OCI-LY1 (cell line): ENCODE results near the gene CD4.

Experiments
- H2AFZ ChIP-seq: fragments of 200-600 bp; sonication (generic), shearing (Covaris generic); 2 replicates; pipeline ENCODE4 v1.6.0; 2014; ENCODE audit warnings: antibody characterized with exemption, mild to moderate bottlenecking, low read length
- H3F3A ChIP-seq: fragments of 200-600 bp; sonication (generic), shearing (Covaris generic); 2 replicates; pipeline ENCODE4 v1.6.0; 2014; ENCODE audit warnings: mild to moderate bottlenecking, antibody characterized with exemption, low read length, moderate library complexity; ENCODE audit not compliant: insufficient read depth
- H3K27ac ChIP-seq: fragments of 200-600 bp; sonication (generic); 2 replicates; pipeline ENCODE4 v1.5.1; 2014; ENCODE audit warnings: low read length, mixed run types, mild to moderate bottlenecking, low read depth; ENCODE audit not compliant: poor library complexity, severe bottlenecking
- H3K27me3 ChIP-seq: fragments of 200-600 bp; sonication (generic); 2 replicates; pipeline ENCODE4 v1.6.0; 2014; ENCODE audit warnings: antibody characterized with exemption, mild to moderate bottlenecking, low read length, moderate library complexity; ENCODE audit not compliant: insufficient read depth
- H3K36me3 ChIP-seq: fragments of 200-600 bp; sonication (generic); 2 replicates; pipeline ENCODE4 v1.6.1; 2014; ENCODE audit warnings: mild to moderate bottlenecking, antibody characterized with exemption, low read length, moderate library complexity, mixed read lengths; ENCODE audit not compliant: insufficient read depth
- H3K4me1 ChIP-seq: fragments of 200-600 bp; sonication (generic); 2 replicates; pipeline ENCODE4 v1.5.1; 2014; ENCODE audit warnings: mild to moderate bottlenecking, low read length, moderate library complexity; ENCODE audit not compliant: insufficient read depth, severe bottlenecking
- H3K4me2 ChIP-seq: fragments of 200-600 bp; sonication (generic), shearing (Covaris generic); 2 replicates; pipeline ENCODE4 v1.6.1; 2014; ENCODE audit warnings: low read length
- H3K4me3 ChIP-seq: fragments of 200-600 bp; sonication (generic); 2 replicates; pipeline ENCODE4 v1.5.1; 2014; ENCODE audit warnings: low read length, low read depth, mild to moderate bottlenecking, mixed read lengths; ENCODE audit not compliant: poor library complexity, severe bottlenecking
- H3K79me2 ChIP-seq: fragments of 200-600 bp; shearing (Covaris generic); 2 replicates; pipeline ENCODE4 v1.6.1; 2016; ENCODE audit warnings: mixed run types, low read length, mixed read lengths; ENCODE audit not compliant: insufficient read depth
- H3K9ac ChIP-seq: fragments of 200-600 bp; sonication (generic), shearing (Covaris generic); 2 replicates; pipeline ENCODE4 v1.6.1; 2014; ENCODE audit warnings: mild to moderate bottlenecking, low read length, mixed read lengths
- H3K9me2 ChIP-seq: fragments of 200-600 bp; sonication (generic), shearing (Covaris generic); 2 replicates; pipeline ENCODE4 v1.6.1; 2014; ENCODE audit warnings: low read depth, mild to moderate bottlenecking, low read length, mixed read lengths
- H3K9me3 ChIP-seq: fragments of 200-600 bp; shearing (Covaris generic); 2 replicates; pipeline ENCODE4 v1.6.1; 2014; ENCODE audit warnings: low read length, mixed read lengths
- H4K20me1 ChIP-seq: fragments of 200-600 bp; sonication (generic), shearing (Covaris generic); 2 replicates; pipeline ENCODE4 v1.6.0; 2016; ENCODE audit warnings: mild to moderate bottlenecking, low read length; ENCODE audit not compliant: insufficient read depth
- CTCF ChIP-seq: fragments of 200-600 bp; sonication (generic), shearing (Covaris generic); IDR thresholded peaks from 2 replicates; pipeline ENCODE4 v1.5.1; 2017; ENCODE audit warnings: mild to moderate bottlenecking, antibody characterized with exemption, low read length, moderate library complexity, mixed read lengths
- EZH2 ChIP-seq: fragments of 200-600 bp; sonication (generic), shearing (Covaris generic); IDR thresholded peaks from 2 replicates; pipeline ENCODE4 v1.8.0; 2017; ENCODE audit warnings: borderline replicate concordance, mixed run types, mild to moderate bottlenecking, antibody characterized with exemption, low read length, moderate library complexity, mixed read lengths

Gene CD4

DNA sequence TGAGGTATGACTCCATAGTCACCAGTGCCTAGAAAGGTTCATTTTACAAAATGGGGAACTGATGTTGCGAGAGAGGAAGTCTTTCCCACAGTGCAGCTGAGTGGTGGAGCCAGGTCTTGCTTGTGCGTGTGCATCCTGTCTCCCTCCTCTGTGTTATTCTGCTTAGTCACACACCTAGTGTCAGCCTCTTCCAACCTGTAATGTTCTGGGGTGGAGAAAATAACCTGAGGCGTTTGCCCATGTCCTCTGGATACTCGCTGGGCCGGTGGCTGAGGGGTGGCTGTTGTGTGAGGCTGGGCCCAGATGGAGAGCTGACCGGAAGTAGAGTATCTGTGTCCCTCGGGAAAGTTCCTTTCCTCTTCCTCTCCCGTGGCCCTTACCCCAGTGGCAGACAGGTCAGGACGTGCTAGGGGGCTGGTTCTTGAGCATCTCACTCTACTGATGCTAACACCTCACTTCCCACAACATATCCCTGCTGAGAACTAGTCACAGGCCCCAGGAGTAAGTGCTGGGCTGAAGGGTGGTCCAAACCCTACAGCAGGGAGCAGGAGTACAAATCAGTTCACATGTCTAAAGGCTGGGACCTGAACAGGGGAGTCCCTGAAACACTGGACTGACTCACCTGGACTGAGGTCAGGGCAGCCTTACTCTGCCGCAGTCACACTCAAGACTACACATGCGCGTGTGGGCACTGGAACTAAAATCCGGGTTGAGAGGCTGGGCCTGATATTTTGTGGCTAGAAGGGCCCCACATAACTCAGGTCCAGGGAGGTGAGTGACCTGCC, 43.4 kb upstream of the CD4 start:
- Histone ChIP-seq H3K9ac (no peak overlapping the region), H3K36me3 (peaks cover 58% of the 10 kb centered on the region), H3K4me3 (no peak overlapping the region), H3K9me2 (no peaks in the 10 kb centered on the region), H4K20me1 (no peaks in the 10 kb centered on the region), H3K4me1 (peaks cover 8% of the 10 kb centered on the region), H3K9me3 (peaks cover 9% of the 10 kb centered on the region; the same call in 1 of the 2 replicates), H3K4me2 (peak overlapping the region; percentile 12; the same call in 1 of the 2 replicates), H3F3A (no peaks in the 10 kb centered on the region), H2AFZ (no peak overlapping the region), H3K27ac (peak overlapping the region; percentile 60), H3K27me3 (no peaks in the 10 kb centered on the region), H3K79me2 (no peaks in the 10 kb centered on the region)
- TF ChIP-seq CTCF (no peak), EZH2 (no peak)

GRCh38 chr12:6747216-6747615, 42.1 kb upstream of the CD4 start:
- H3K79me2 ChIP-seq = no peaks in the 10 kb centered on the region

GRCh38 chr12:6748761-6749160, 40.6 kb upstream of the CD4 start:
- Histone ChIP-seq H3K4me1 (peaks cover 18% of the 10 kb centered on the region), H3K27me3 (no peaks in the 10 kb centered on the region), H3K9me3 (peaks cover 3% of the 10 kb centered on the region; the same call in 1 of the 2 replicates), H3K4me3 (no peak overlapping the region), H3K27ac (no peak overlapping the region), H3K4me2 (no peak overlapping the region), H4K20me1 (no peaks in the 10 kb centered on the region), H2AFZ (no peak overlapping the region), H3F3A (no peaks in the 10 kb centered on the region), H3K9me2 (no peaks in the 10 kb centered on the region), H3K9ac (no peak overlapping the region), H3K79me2 (no peaks in the 10 kb centered on the region), H3K36me3 (peaks cover 53% of the 10 kb centered on the region)
- TF ChIP-seq EZH2 (no peak), CTCF (no peak)

More at GRCh38 chr12:6747216-6747615, 42.1 kb upstream of the CD4 start:
- H3K9me2 ChIP-seq = no peaks in the 10 kb centered on the region
- H3K27me3 ChIP-seq = no peaks in the 10 kb centered on the region
- H4K20me1 ChIP-seq = no peaks in the 10 kb centered on the region
- no peak overlapping the region for H3K9ac ChIP-seq
- H3K4me2 ChIP-seq = no peak overlapping the region
- no peak overlapping the region for H2AFZ ChIP-seq
- peaks cover 9% of the 10 kb centered on the region; the same call in 1 of the 2 replicates for H3K9me3 ChIP-seq
- no peak overlapping the region for H3K4me3 ChIP-seq
- peaks cover 59% of the 10 kb centered on the region for H3K36me3 ChIP-seq
- H3K4me1 ChIP-seq = peaks cover 16% of the 10 kb centered on the region
- H3F3A ChIP-seq = no peaks in the 10 kb centered on the region
- TF ChIP-seq EZH2 = no peak
- TF ChIP-seq CTCF = no peak
- no peak overlapping the region for H3K27ac ChIP-seq
